HEK293 (cell line): ENCODE results near the gene ARPIN.
A peak's percentile ranks its signal among the peaks of the same experiment; 100 is the strongest.

Experiments
- GLI2 ChIP-seq: fragments of 450-650 bp; formaldehyde crosslinking; IDR thresholded peaks from 2 replicates; pipeline ENCODE4; 2017; ENCODE audit warnings: missing biosample characterization, missing genetic modification characterization, low read depth, borderline replicate concordance
- HOXC10 ChIP-seq: sonication (generic); formaldehyde crosslinking; IDR thresholded peaks from 2 replicates; pipeline ENCODE4 v1.8.1; 2023; ENCODE audit warnings: mild to moderate bottlenecking, missing genetic modification reagents
- OSR2 ChIP-seq: fragments of 450-650 bp; formaldehyde crosslinking; IDR thresholded peaks from 2 replicates; pipeline ENCODE4 v1.5.1; 2016; ENCODE audit warnings: missing biosample characterization, missing genetic modification characterization
- RBAK ChIP-seq: fragments of 450-650 bp; formaldehyde crosslinking; IDR thresholded peaks from 2 replicates; pipeline ENCODE4 v1.5.1; 2016; ENCODE audit warnings: missing biosample characterization, missing genetic modification characterization
- SALL2 ChIP-seq: fragments of 450-650 bp; formaldehyde crosslinking; IDR thresholded peaks from 2 replicates; pipeline ENCODE4 v1.5.0; 2017; ENCODE audit warnings: missing biosample characterization, mild to moderate bottlenecking, missing genetic modification characterization, borderline replicate concordance
- SCRT1 ChIP-seq: fragments of 450-650 bp; formaldehyde crosslinking; IDR thresholded peaks from 2 replicates; pipeline ENCODE4 v1.5.1; 2016; ENCODE audit warnings: missing biosample characterization, missing genetic modification characterization, borderline replicate concordance
- ZBTB21 ChIP-seq: fragments of 450-650 bp; formaldehyde crosslinking; IDR thresholded peaks from 2 replicates; pipeline ENCODE4 v1.5.1; 2017; ENCODE audit warnings: missing biosample characterization, missing genetic modification characterization
- ZFP41 ChIP-seq: fragments of 450-650 bp; formaldehyde crosslinking; IDR thresholded peaks from 2 replicates; pipeline ENCODE4 v1.5.1; 2016; ENCODE audit warnings: missing biosample characterization, missing genetic modification characterization, borderline replicate concordance
- ZFP69B ChIP-seq: fragments of 450-650 bp; formaldehyde crosslinking; IDR thresholded peaks from 2 replicates; pipeline ENCODE4 v1.5.1; 2016; ENCODE audit warnings: missing biosample characterization, missing genetic modification characterization
- ZNF16 ChIP-seq: fragments of 450-650 bp; formaldehyde crosslinking; IDR thresholded peaks from 2 replicates; pipeline ENCODE4 v1.5.1; 2016; ENCODE audit warnings: low read depth, missing biosample characterization, missing genetic modification characterization
- ZNF184 ChIP-seq: fragments of 450-650 bp; IDR thresholded peaks from 2 replicates; pipeline ENCODE4 v1.5.1; 2018; ENCODE audit warnings: missing biosample characterization, mild to moderate bottlenecking, missing genetic modification characterization
- ZNF223 ChIP-seq: fragments of 450-650 bp; formaldehyde crosslinking; IDR thresholded peaks from 2 replicates; pipeline ENCODE4 v1.5.1; 2016; ENCODE audit warnings: missing biosample characterization, missing genetic modification characterization
- ZNF248 ChIP-seq: fragments of 450-650 bp; formaldehyde crosslinking; IDR thresholded peaks from 2 replicates; pipeline ENCODE4 v1.5.1; 2017; ENCODE audit warnings: missing biosample characterization, missing genetic modification characterization
- ZNF335 ChIP-seq: fragments of 450-650 bp; formaldehyde crosslinking; conservative IDR thresholded peaks from 2 replicates; pipeline ENCODE4 v1.5.1; 2016; ENCODE audit warnings: missing biosample characterization, missing genetic modification characterization
- ZNF473 ChIP-seq: fragments of 450-650 bp; formaldehyde crosslinking; IDR thresholded peaks from 2 replicates; pipeline ENCODE4 v1.5.1; 2017; ENCODE audit warnings: missing biosample characterization, missing genetic modification characterization
- ZNF521 ChIP-seq: fragments of 450-650 bp; formaldehyde crosslinking; IDR thresholded peaks from 2 replicates; pipeline ENCODE4 v1.5.1; 2017; ENCODE audit warnings: missing biosample characterization, mild to moderate bottlenecking, missing genetic modification characterization
- ZNF571 ChIP-seq: fragments of 450-650 bp; formaldehyde crosslinking; IDR thresholded peaks from 2 replicates; pipeline ENCODE4 v1.5.0; 2017; ENCODE audit warnings: missing biosample characterization, missing genetic modification characterization
- ZNF596 ChIP-seq: fragments of 450-650 bp; IDR thresholded peaks from 2 replicates; pipeline ENCODE4 v1.5.0; 2018; ENCODE audit warnings: missing biosample characterization, mild to moderate bottlenecking, missing genetic modification characterization, moderate library complexity
- ZNF677 ChIP-seq: fragments of 450-650 bp; IDR thresholded peaks from 2 replicates; pipeline ENCODE4 v1.5.0; 2018; ENCODE audit warnings: missing biosample characterization, mild to moderate bottlenecking, missing genetic modification characterization, moderate library complexity
- ZNF837 ChIP-seq: fragments of 450-650 bp; formaldehyde crosslinking; IDR thresholded peaks from 2 replicates; pipeline ENCODE4 v1.5.1; 2016; ENCODE audit warnings: missing biosample characterization, missing genetic modification characterization
- ZNF843 ChIP-seq: fragments of 450-650 bp; formaldehyde crosslinking; IDR thresholded peaks from 2 replicates; pipeline ENCODE4 v1.5.1; 2016; ENCODE audit warnings: missing biosample characterization, missing genetic modification characterization
- ZSCAN16 ChIP-seq: fragments of 450-650 bp; formaldehyde crosslinking; IDR thresholded peaks from 2 replicates; pipeline ENCODE4 v1.5.1; 2016; ENCODE audit warnings: missing biosample characterization, missing genetic modification characterization
- ZXDB ChIP-seq: fragments of 450-650 bp; formaldehyde crosslinking; IDR thresholded peaks from 2 replicates; pipeline ENCODE4 v1.5.1; 2016; ENCODE audit warnings: missing biosample characterization, missing genetic modification characterization
- TF ChIP-seq, protein P1 (sequence below): sonication (generic); formaldehyde crosslinking; IDR thresholded peaks from 2 replicates; pipeline ENCODE4 v1.8.1; 2022; ENCODE audit warnings: mild to moderate bottlenecking, moderate library complexity, missing genetic modification reagents
- TF ChIP-seq, protein P2 (sequence below): fragments of 450-650 bp; formaldehyde crosslinking; conservative IDR thresholded peaks from 2 replicates; pipeline ENCODE4 v1.5.1; 2016; ENCODE audit warnings: low read depth, missing biosample characterization, missing genetic modification characterization
- TF ChIP-seq, protein P3 (sequence below): fragments of 450-650 bp; formaldehyde crosslinking; IDR thresholded peaks from 2 replicates; pipeline ENCODE4 v1.5.1; 2017; ENCODE audit warnings: missing biosample characterization, missing genetic modification characterization
- TF ChIP-seq, protein P4 (sequence below): fragments of 450-650 bp; formaldehyde crosslinking; IDR thresholded peaks from 2 replicates; pipeline ENCODE4 v1.5.1; 2016; ENCODE audit warnings: missing biosample characterization, missing genetic modification characterization, borderline replicate concordance
- TF ChIP-seq, protein P5 (sequence below): fragments of 450-650 bp; formaldehyde crosslinking; IDR thresholded peaks from 2 replicates; pipeline ENCODE4 v1.5.1; 2016; ENCODE audit warnings: missing biosample characterization, missing genetic modification characterization

ARPIN gene

DNA sequence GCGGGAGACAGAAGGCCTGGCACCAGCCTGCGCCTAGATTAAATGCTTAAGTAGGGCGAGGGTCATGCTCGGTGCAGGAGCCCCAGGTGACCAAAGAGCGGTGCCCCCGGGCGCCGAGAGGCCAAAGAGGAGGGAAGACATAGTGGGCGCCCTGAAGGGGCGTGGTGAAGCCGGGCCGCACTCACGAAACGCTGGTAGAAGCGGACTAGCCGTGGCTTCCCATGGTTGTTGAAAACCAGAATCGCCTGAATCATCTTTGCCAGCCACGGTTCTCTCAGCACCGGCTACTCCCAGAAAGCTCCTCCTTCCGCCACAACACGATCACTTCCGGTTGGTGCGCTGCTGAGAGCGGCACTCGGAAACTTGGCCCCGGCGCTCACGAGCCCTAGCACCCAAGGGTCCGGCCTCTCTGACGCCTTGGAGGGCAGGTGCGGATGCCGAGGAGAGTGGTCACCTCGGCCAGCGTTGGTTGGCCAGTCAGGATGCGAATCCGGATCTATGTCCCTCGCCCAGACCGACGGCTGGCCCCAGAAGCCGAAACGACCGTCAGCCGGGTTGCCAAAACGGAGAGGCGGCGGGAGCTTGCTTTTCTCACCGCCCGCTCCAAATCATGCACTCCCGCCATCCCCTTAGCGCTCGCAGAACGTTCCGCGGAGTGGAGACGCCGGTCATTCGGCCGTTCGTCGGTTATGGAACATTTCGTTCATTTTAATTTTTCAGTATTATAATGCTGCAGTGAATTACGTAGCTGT lies 18.9 kb downstream of the ARPIN start, which contains the start of gene AP3S2 (continued):
- TF ChIP-seq ZSCAN16 (tag by site-specific recombination) (peak; percentile 76), ZNF473 (tag by site-specific recombination) (no peak), ZNF223 (tag by site-specific recombination) (0 out of 2 replicates have a peak, but pooled peaks have one; percentile 44), OSR2 (peak; percentile 37; the same call in 1 of the 2 replicates), ZNF521 (no peak), ZNF677 (peak; percentile 85), ZNF571 (tag by site-specific recombination) (no peak), HOXC10 (CRISPR knock-in tag) (peak; percentile 93; the same call in 1 of the 2 replicates), ZNF843 (tag by site-specific recombination) (peak; percentile 75), SALL2 (no peak), ZNF596 (no peak; the same call in 1 of the 2 replicates), ZFP69B (tag by site-specific recombination) (peak; percentile 93), ZBTB21 (peak; percentile 86), ZNF837 (0 out of 2 replicates have a peak, but pooled peaks have one; percentile 61), SCRT1 (tag by site-specific recombination) (no peak; the same call in 1 of the 2 replicates), RBAK (tag by site-specific recombination) (no peak), GLI2 (tag by site-specific recombination) (no peak), ZXDB (tag by site-specific recombination) (peak; percentile 96), ZNF248 (tag by site-specific recombination) (no peak), ZNF16 (tag by site-specific recombination) (no peak), ZNF184 (tag by site-specific recombination) (no peak; the same call in 1 of the 2 replicates), ZNF335 (tag by site-specific recombination) (peak; percentile 90), ZFP41 (tag by site-specific recombination) (peak; percentile 62; the same call in 1 of the 2 replicates)
- TF ChIP-seq, protein P1, sequence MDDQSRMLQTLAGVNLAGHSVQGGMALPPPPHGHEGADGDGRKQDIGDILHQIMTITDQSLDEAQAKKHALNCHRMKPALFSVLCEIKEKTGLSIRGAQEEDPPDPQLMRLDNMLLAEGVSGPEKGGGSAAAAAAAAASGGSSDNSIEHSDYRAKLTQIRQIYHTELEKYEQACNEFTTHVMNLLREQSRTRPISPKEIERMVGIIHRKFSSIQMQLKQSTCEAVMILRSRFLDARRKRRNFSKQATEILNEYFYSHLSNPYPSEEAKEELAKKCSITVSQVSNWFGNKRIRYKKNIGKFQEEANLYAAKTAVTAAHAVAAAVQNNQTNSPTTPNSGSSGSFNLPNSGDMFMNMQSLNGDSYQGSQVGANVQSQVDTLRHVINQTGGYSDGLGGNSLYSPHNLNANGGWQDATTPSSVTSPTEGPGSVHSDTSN = peak; percentile 50; the same call in 1 of the 2 replicates
- TF ChIP-seq, protein P2, sequence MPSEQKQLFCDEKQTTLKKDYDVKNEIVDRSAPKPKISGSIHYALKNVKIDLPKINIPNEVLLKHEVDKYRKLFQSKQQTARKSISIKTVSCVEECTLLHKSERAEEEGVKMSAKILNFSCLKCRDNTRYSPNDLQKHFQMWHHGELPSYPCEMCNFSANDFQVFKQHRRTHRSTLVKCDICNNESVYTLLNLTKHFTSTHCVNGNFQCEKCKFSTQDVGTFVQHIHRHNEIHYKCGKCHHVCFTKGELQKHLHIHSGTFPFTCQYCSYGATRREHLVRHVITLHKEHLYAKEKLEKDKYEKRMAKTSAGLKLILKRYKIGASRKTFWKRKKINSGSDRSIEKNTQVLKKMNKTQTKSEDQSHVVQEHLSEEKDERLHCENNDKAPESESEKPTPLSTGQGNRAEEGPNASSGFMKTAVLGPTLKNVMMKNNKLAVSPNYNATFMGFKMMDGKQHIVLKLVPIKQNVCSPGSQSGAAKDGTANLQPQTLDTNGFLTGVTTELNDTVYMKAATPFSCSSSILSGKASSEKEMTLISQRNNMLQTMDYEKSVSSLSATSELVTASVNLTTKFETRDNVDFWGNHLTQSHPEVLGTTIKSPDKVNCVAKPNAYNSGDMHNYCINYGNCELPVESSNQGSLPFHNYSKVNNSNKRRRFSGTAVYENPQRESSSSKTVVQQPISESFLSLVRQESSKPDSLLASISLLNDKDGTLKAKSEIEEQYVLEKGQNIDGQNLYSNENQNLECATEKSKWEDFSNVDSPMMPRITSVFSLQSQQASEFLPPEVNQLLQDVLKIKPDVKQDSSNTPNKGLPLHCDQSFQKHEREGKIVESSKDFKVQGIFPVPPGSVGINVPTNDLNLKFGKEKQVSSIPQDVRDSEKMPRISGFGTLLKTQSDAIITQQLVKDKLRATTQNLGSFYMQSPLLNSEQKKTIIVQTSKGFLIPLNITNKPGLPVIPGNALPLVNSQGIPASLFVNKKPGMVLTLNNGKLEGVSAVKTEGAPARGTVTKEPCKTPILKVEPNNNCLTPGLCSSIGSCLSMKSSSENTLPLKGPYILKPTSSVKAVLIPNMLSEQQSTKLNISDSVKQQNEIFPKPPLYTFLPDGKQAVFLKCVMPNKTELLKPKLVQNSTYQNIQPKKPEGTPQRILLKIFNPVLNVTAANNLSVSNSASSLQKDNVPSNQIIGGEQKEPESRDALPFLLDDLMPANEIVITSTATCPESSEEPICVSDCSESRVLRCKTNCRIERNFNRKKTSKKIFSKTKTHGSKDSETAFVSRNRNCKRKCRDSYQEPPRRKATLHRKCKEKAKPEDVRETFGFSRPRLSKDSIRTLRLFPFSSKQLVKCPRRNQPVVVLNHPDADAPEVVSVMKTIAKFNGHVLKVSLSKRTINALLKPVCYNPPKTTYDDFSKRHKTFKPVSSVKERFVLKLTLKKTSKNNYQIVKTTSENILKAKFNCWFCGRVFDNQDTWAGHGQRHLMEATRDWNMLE = peak; percentile 84
- TF ChIP-seq, protein P3, sequence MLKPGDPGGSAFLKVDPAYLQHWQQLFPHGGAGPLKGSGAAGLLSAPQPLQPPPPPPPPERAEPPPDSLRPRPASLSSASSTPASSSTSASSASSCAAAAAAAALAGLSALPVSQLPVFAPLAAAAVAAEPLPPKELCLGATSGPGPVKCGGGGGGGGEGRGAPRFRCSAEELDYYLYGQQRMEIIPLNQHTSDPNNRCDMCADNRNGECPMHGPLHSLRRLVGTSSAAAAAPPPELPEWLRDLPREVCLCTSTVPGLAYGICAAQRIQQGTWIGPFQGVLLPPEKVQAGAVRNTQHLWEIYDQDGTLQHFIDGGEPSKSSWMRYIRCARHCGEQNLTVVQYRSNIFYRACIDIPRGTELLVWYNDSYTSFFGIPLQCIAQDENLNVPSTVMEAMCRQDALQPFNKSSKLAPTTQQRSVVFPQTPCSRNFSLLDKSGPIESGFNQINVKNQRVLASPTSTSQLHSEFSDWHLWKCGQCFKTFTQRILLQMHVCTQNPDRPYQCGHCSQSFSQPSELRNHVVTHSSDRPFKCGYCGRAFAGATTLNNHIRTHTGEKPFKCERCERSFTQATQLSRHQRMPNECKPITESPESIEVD (tag by site-specific recombination) = 0 out of 2 replicates have a peak, but pooled peaks have one; percentile 29
- TF ChIP-seq, protein P4, sequence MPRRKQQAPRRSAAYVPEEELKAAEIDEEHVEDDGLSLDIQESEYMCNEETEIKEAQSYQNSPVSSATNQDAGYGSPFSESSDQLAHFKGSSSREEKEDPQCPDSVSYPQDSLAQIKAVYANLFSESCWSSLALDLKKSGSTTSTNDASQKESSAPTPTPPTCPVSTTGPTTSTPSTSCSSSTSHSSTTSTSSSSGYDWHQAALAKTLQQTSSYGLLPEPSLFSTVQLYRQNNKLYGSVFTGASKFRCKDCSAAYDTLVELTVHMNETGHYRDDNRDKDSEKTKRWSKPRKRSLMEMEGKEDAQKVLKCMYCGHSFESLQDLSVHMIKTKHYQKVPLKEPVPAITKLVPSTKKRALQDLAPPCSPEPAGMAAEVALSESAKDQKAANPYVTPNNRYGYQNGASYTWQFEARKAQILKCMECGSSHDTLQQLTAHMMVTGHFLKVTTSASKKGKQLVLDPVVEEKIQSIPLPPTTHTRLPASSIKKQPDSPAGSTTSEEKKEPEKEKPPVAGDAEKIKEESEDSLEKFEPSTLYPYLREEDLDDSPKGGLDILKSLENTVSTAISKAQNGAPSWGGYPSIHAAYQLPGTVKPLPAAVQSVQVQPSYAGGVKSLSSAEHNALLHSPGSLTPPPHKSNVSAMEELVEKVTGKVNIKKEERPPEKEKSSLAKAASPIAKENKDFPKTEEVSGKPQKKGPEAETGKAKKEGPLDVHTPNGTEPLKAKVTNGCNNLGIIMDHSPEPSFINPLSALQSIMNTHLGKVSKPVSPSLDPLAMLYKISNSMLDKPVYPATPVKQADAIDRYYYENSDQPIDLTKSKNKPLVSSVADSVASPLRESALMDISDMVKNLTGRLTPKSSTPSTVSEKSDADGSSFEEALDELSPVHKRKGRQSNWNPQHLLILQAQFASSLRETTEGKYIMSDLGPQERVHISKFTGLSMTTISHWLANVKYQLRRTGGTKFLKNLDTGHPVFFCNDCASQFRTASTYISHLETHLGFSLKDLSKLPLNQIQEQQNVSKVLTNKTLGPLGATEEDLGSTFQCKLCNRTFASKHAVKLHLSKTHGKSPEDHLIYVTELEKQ (tag by site-specific recombination) = peak; percentile 79
- TF ChIP-seq, protein P5, sequence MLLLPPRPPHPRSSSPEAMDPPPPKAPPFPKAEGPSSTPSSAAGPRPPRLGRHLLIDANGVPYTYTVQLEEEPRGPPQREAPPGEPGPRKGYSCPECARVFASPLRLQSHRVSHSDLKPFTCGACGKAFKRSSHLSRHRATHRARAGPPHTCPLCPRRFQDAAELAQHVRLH (tag by site-specific recombination) = peak; percentile 98
